RWPE2 (cell line): ENCODE data around the gene LSM6.

ENCODE experiments used
- ATAC-seq: fragments of 200-7000 bp; cut with Tn5 transposase; 3 replicates; pipeline ENCODE4 v1.9.1; 2021; ENCODE audit warnings: low read depth
- DNase-seq: peaks from one replicate; pipeline ENCODE4 v3.0.0-alpha.2; 2020; ENCODE audit warnings: low spot score
- H3K27ac ChIP-seq: fragments of 450-650 bp; 2 replicates; pipeline ENCODE4 v1.5.1; 2017; ENCODE audit warnings: mild to moderate bottlenecking; ENCODE audit not compliant: poor library complexity, severe bottlenecking
- H3K27me3 ChIP-seq: fragments of 250-450 bp; sonication (Bioruptor Pico); 2 replicates; pipeline ENCODE4 v1.5.1; 2021; ENCODE audit warnings: mild to moderate bottlenecking, moderate library complexity; ENCODE audit not compliant: insufficient read depth, poor library complexity, severe bottlenecking
- H3K36me3 ChIP-seq: fragments of 250-450 bp; sonication (Bioruptor Pico); 2 replicates; pipeline ENCODE4 v1.5.1; 2020; ENCODE audit warnings: low read depth, mild to moderate bottlenecking, moderate library complexity
- H3K4me1 ChIP-seq: fragments of 250-450 bp; sonication (Bioruptor Pico); 2 replicates; pipeline ENCODE4 v1.5.1; 2021; ENCODE audit warnings: mild to moderate bottlenecking, moderate library complexity; ENCODE audit not compliant: insufficient read depth, poor library complexity, severe bottlenecking
- H3K4me3 ChIP-seq: fragments of 250-450 bp; sonication (Bioruptor Pico); 2 replicates; pipeline ENCODE4 v1.5.1; 2021; ENCODE audit warnings: mild to moderate bottlenecking, moderate library complexity; ENCODE audit not compliant: severe bottlenecking
- H3K9me3 ChIP-seq: fragments of 250-450 bp; sonication (Bioruptor Pico); 2 replicates; pipeline ENCODE4 v1.5.1; 2021; ENCODE audit warnings: mild to moderate bottlenecking, moderate library complexity; ENCODE audit not compliant: severe bottlenecking
- CTCF ChIP-seq: fragments of 450-650 bp; IDR thresholded peaks from one replicate; pipeline ENCODE4 v1.5.1; 2017; ENCODE audit warnings: mild to moderate bottlenecking, moderate library complexity; ENCODE audit not compliant: poor library complexity, severe bottlenecking

Gene LSM6

GRCh38 chr4:146202665-146203064, 27.1 kb downstream of the LSM6 start:
- Histone ChIP-seq H3K9me3 (no peaks in the 10 kb centered on the region), H3K27me3 (no peaks in the 10 kb centered on the region), H3K27ac (no peak overlapping the region), H3K4me3 (no peak overlapping the region), H3K4me1 (no peaks in the 10 kb centered on the region), H3K36me3 (no peaks in the 10 kb centered on the region)
- ATAC-seq (no peak), DNase-seq (no peak)
- TF ChIP-seq CTCF, result no peak

- H3K27ac ChIP-seq, result no peak overlapping the region
- no peak for TF ChIP-seq CTCF
- no peaks in the 10 kb centered on the region for H3K4me1 ChIP-seq
- no peaks in the 10 kb centered on the region for H3K27me3 ChIP-seq
- no peak overlapping the region for H3K4me3 ChIP-seq
- H3K9me3 ChIP-seq, result no peaks in the 10 kb centered on the region
- no peaks in the 10 kb centered on the region for H3K36me3 ChIP-seq
- ATAC-seq (no peak), DNase-seq (no peak)
Measured at GRCh38 chr4:146207410-146207809, 31.9 kb downstream of the LSM6 start.

GRCh38 chr4:146210890-146211289, 35.4 kb downstream of the LSM6 start:
- no peak for TF ChIP-seq CTCF
- Histone ChIP-seq H3K27ac (no peak overlapping the region), H3K4me3 (no peak overlapping the region), H3K36me3 (no peaks in the 10 kb centered on the region), H3K9me3 (no peaks in the 10 kb centered on the region), H3K27me3 (no peaks in the 10 kb centered on the region), H3K4me1 (no peaks in the 10 kb centered on the region)
- no peak for DNase-seq
- no peak for ATAC-seq

GRCh38 chr4:146211440-146211839, 35.9 kb downstream of the LSM6 start:
- no peak for DNase-seq
- H3K27me3 ChIP-seq, result no peaks in the 10 kb centered on the region

GRCh38 chr4:146212781-146213180, 37.3 kb downstream of the LSM6 start:
- no peaks in the 10 kb centered on the region for H3K36me3 ChIP-seq

More at GRCh38 chr4:146211440-146211839, 35.9 kb downstream of the LSM6 start:
- H3K4me3 ChIP-seq, result no peak overlapping the region
- TF ChIP-seq CTCF, result no peak
- H3K9me3 ChIP-seq, result no peaks in the 10 kb centered on the region
- H3K36me3 ChIP-seq, result no peaks in the 10 kb centered on the region
- no peaks in the 10 kb centered on the region for H3K4me1 ChIP-seq
- no peak for ATAC-seq
- no peak overlapping the region for H3K27ac ChIP-seq

More at GRCh38 chr4:146212781-146213180, 37.3 kb downstream of the LSM6 start:
- Histone ChIP-seq H3K4me3 (no peak overlapping the region), H3K4me1 (no peaks in the 10 kb centered on the region), H3K27me3 (no peaks in the 10 kb centered on the region), H3K27ac (no peak overlapping the region), H3K9me3 (no peaks in the 10 kb centered on the region)
- DNase-seq, result no peak
- no peak for TF ChIP-seq CTCF
- no peak for ATAC-seq
